Body of pancreas (tissue), 4 donors: ENCODE data around the gene GRK6. TPM values are rescaled to one million over a fixed set of nuclear protein-coding genes. Genes with fewer than 3 reads are reported as not detected.

Source experiments
- ATAC-seq: fragments of 150-250 bp; one replicate; pipeline ENCODE4 v1.9.1; 2016
- DNase-seq, 4 donors: peaks; one replicate each; pipeline ENCODE4 v3.0.0-alpha.2; 2019
- H3K27ac ChIP-seq, 4 donors: fragments of 200-600 bp; sonication (generic); 1 replicate in 3 of 4; 2 replicates in 1 of 4; pipeline versions ENCODE4 v1.5.1 to v1.6.1; 2016 to 2019; ENCODE audit warnings: mild to moderate bottlenecking in 1 of 4, mixed read lengths in 1 of 4, moderate library complexity in 1 of 4
- H3K27me3 ChIP-seq, 2 donors: fragments of 200-600 bp; sonication (generic); one replicate each; pipeline ENCODE4 v1.6.0; 2016; ENCODE audit warnings: mild to moderate bottlenecking in 1 of 2
- H3K36me3 ChIP-seq, 2 donors: fragments of 200-600 bp; sonication (generic); replicated peaks in 1 of 2; 2 replicates each; pipeline ENCODE4 v1.5.1; 2016; ENCODE audit warnings: low read depth in 2 of 2; ENCODE audit not compliant: insufficient read depth in 1 of 2
- H3K4me1 ChIP-seq: fragments of 200-600 bp; sonication (generic); one replicate; pipeline ENCODE4 v1.6.0; 2016
- H3K4me3 ChIP-seq, 2 donors: fragments of 200-600 bp; sonication (generic); 1 replicate in 1 of 2; 2 replicates in 1 of 2; pipeline ENCODE4 v1.5.1; 2016 to 2019
- H3K9me3 ChIP-seq, 3 donors: fragments of 200-600 bp; sonication (generic); 1 replicate in 2 of 3; 2 replicates in 1 of 3; pipeline ENCODE4 v1.5.1; 2016
- CTCF ChIP-seq, 7 experiments: fragments of 450-650 bp in 4 of 7; fragments of 200-600 bp in 3 of 7; sonication (generic) in 3 of 7; IDR thresholded peaks; one replicate each; pipeline ENCODE4 v1.5.1; 2016 to 2019; ENCODE audit warnings: antibody characterized with exemption in 7 of 7
- POLR2A ChIP-seq, 3 donors: fragments of 450-650 bp; IDR thresholded peaks; one replicate each; pipeline ENCODE4 v1.6.1; 2016; ENCODE audit warnings: antibody characterized with exemption in 3 of 3, mild to moderate bottlenecking in 2 of 3
- WGBS, 2 donors: methylation state at CpG; one replicate each; pipeline ENCODE4 v1.1.5; 2017; 5-methylcytosine and 5-hydroxymethylcytosine counted together
- intact Hi-C: fragments of 100-400 bp; cut with DNase I; formaldehyde crosslinking; loops from one replicate; pipeline ENCODE4 v1.15.1; 2023
- total RNA-seq, 2 donors: library from RNA; depleted of rRNA; stranded (reverse); fragments of >200 nt; gene quantifications; one replicate each; pipeline ENCODE4 v1.1.0, GENCODE V29; 2016

GRK6 gene
- total RNA-seq, 2 donors from 2014 or later: 13.7 to 20.8 TPM

DNA sequence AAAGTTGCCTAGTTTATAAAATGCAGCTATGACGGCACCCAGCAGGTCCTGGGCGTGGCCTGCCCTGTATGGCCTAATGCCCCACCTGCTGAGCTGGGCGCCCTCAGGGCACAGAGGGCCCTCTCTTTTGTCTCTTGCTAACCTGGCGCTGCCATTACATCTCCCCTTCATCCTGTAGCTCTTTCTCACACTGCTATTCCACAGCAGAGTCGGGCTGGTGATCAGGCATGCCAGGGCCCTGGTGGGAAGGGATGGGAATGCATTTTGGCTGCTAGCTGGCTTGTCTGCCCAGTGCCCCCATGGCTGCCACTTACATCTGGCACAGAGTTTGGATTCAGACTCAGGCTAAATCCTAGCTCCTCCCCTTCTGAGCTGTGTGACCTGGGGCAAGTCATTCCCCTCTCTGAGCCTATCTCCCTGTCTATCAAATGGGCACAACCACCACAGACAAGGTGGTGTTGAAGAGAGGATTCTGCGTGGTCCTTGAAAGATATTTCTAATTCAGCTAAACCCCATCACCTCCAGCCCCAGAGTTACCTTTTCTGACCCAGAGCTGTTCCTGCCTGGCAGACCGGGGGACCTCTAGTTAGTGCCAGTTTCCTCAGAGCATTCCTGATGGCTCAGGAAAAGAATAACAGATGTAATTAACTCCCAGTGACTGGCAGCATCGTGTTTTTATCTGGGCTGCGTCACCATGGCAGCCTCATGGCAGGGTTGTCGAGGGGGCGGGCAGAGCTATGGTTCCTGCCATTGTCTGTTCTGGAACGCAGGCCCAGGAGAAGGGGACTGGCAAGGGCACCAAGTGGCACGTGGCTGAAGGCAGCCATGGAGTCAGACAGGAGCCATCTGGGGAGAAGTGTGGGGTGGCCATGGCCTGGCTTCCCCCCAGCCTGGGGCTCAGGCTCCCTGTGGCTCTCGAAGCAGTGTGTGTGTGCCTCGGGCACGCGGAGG is 26.5 kb downstream of the GRK6 start:
- TF ChIP-seq CTCF (IDR thresholded peaks at IDR 0.05) (no peak), POLR2A (IDR thresholded peaks at IDR 0.05) (no peak)
- DNase-seq: no peak
- H3K27me3 ChIP-seq: no peaks in the 10 kb centered on the region

GRCh38 chr5:177453852-177454396 is 27.4 kb downstream of the GRK6 start:
- DNase-seq (peak in 2 of 4 donors; percentile 29 to 46), ATAC-seq (no peak)
- no peaks in the 10 kb centered on the region for H3K36me3 ChIP-seq
- H3K27me3 ChIP-seq: no peaks in the 10 kb centered on the region
- peaks cover 19% of the 10 kb centered on the region for H3K4me1 ChIP-seq
- 13 to 16% methylated on average over 21 to 31 of the region's 31 CpGs for WGBS, 2 donors
- TF ChIP-seq POLR2A (IDR thresholded peaks at IDR 0.05) (no peak), CTCF (IDR thresholded peaks at IDR 0.05) (no peak)
- no peak overlapping the region for H3K4me3 ChIP-seq
- H3K27ac ChIP-seq: peak overlapping the region in 3 of 4 donors; percentile 83 to 88 (median 87)
- no peaks in the 10 kb centered on the region for H3K9me3 ChIP-seq
- intact Hi-C loops: loop anchor here (5.0 kb wide), 1 partner anchor 57 kb away; no protein-coding TSS in a partner anchor

More for the DNA sequence above, 26.5 kb downstream of the GRK6 start:
- Histone ChIP-seq H3K9me3 (no peaks in the 10 kb centered on the region), H3K4me1 (peaks cover 27% of the 10 kb centered on the region), H3K36me3 (no peaks in the 10 kb centered on the region), H3K4me3 (no peak overlapping the region), H3K27ac (no peak overlapping the region)
- intact Hi-C loops: loop anchor here (5.0 kb wide), 1 partner anchor 56 kb away; no protein-coding TSS in a partner anchor
- no peak for ATAC-seq
- WGBS, 2 donors: 80 to 92% methylated on average over 7 to 17 of the region's 17 CpGs

GRCh38 chr5:177454397-177455035 is 28.0 kb downstream of the GRK6 start:
- DNase-seq: peak; percentile 92 to 96 (median 94)
- Histone ChIP-seq H3K27ac (peak overlapping the region; percentile 78 to 88 (median 85)), H3K9me3 (no peaks in the 10 kb centered on the region), H3K27me3 (no peaks in the 10 kb centered on the region), H3K4me3 (peak overlapping the region in 1 of 2 donors; percentile 17), H3K4me1 (peaks cover 19% of the 10 kb centered on the region), H3K36me3 (no peaks in the 10 kb centered on the region)
- ATAC-seq: peak; percentile 77
- intact Hi-C loops: loop anchor here (5.0 kb wide), 1 partner anchor 57 kb away; no protein-coding TSS in a partner anchor
- TF ChIP-seq POLR2A (IDR thresholded peaks at IDR 0.05): no peak
- peak; percentile 88 to 99 (median 96) for TF ChIP-seq CTCF (IDR thresholded peaks at IDR 0.05)
- WGBS, 2 donors: 0% methylated on average over 64 of the region's 84 CpGs; no CpG with 5 or more reads in 1 of the 2 donors

GRCh38 chr5:177455036-177455660 is 28.7 kb downstream of the GRK6 start:
- DNase-seq (peak; percentile 88 to 92 (median 90)), ATAC-seq (peak; percentile 76)
- 0 to 1% methylated on average over 4 to 77 of the region's 80 CpGs for WGBS, 2 donors
- Histone ChIP-seq H3K36me3 (no peaks in the 10 kb centered on the region), H3K27ac (peak overlapping the region; percentile 78 to 88 (median 85)), H3K4me1 (peaks cover 19% of the 10 kb centered on the region), H3K27me3 (no peaks in the 10 kb centered on the region), H3K4me3 (peak overlapping the region; percentile 17 to 41), H3K9me3 (no peaks in the 10 kb centered on the region)
- TF ChIP-seq CTCF (IDR thresholded peaks at IDR 0.05) (peak; percentile 60 to 94 (median 75)), POLR2A (IDR thresholded peaks at IDR 0.05) (peak; percentile 31 to 53 (median 53))
- intact Hi-C loops: no loop called here
